Activated CD4-positive, alpha-beta memory T cell treated with anti-CD3 and anti-CD28 coated beads for 36 hours (primary cell): ENCODE data around the gene NCKAP1. TPM values are rescaled to one million over a fixed set of nuclear protein-coding genes. Genes with fewer than 3 reads are reported as not detected.
"Not testable (repeated sequence)": the region's sequence is repeated elsewhere in the genome, so short reads cannot be mapped to it uniquely, and the experiment has no call there.

ENCODE experiments used
- CTCF ChIA-PET: fragments of 350-600 bp; sonication (Branson Sonifier 250); formaldehyde crosslinking; loops from one replicate; lab custom pipeline; 2021; ENCODE audit warnings: antibody characterized with exemption, inconsistent platforms; lab: Charles Lee
- POLR2A ChIA-PET: fragments of 350-600 bp; sonication (Branson Sonifier 250); formaldehyde crosslinking; loops from one replicate; lab custom pipeline; 2021; ENCODE audit warnings: antibody characterized with exemption; lab: Charles Lee
- DNase-seq: peaks from one replicate; pipeline ENCODE4 v3.0.0-alpha.2; 2020
- H3K27ac Mint-ChIP-seq: one replicate; pipeline ENCODE4 v1.8.0; 2021; ENCODE audit warnings: mixed read lengths
- H3K27me3 Mint-ChIP-seq: one replicate; pipeline ENCODE4 v1.8.0; 2021; ENCODE audit warnings: mixed read lengths
- H3K36me3 Mint-ChIP-seq: one replicate; pipeline ENCODE4 v1.8.0; 2021; ENCODE audit warnings: mixed read lengths
- H3K4me1 Mint-ChIP-seq: one replicate; pipeline ENCODE4 v1.8.0; 2021; ENCODE audit warnings: low read depth, mixed read lengths
- H3K4me3 Mint-ChIP-seq: one replicate; pipeline ENCODE4 v1.8.0; 2021; ENCODE audit warnings: mild to moderate bottlenecking, mixed read lengths
- H3K9me3 Mint-ChIP-seq: one replicate; pipeline ENCODE4 v1.8.0; 2021; ENCODE audit warnings: mixed read lengths
- intact Hi-C: fragments of 100-400 bp; cut with micrococcal nuclease; formaldehyde crosslinking; loops from one replicate; pipeline ENCODE4 v1.15.1; 2023
- total RNA-seq, 2 experiments: library from RNA; stranded (reverse); gene quantifications; one replicate each; pipeline ENCODE4 v1.2.3, GENCODE V29; 2021

Gene NCKAP1
- total RNA-seq, 2 experiments from 2014 or later: 18.8 to 21.7 TPM

GRCh38 chr2:183060571-183061231 is 22.4 kb upstream of the NCKAP1 start:
- POLR2A ChIA-PET: no interaction called here
- H3K36me3 Mint-ChIP-seq: no peaks in the 10 kb centered on the region
- H3K27ac Mint-ChIP-seq: no peak overlapping the region
- no peak overlapping the region for H3K4me3 Mint-ChIP-seq
- H3K9me3 Mint-ChIP-seq: no peaks in the 10 kb centered on the region
- peaks cover 21% of the 10 kb centered on the region for H3K27me3 Mint-ChIP-seq
- no peak for DNase-seq
- intact Hi-C loops: no loop called here
- CTCF ChIA-PET: no interaction called here
- H3K4me1 Mint-ChIP-seq: peaks cover 7% of the 10 kb centered on the region

GRCh38 chr2:183059561-183059960 is 21.3 kb upstream of the NCKAP1 start:
- Mint-ChIP-seq H3K9me3 (no peaks in the 10 kb centered on the region), H3K27ac (no peak overlapping the region), H3K4me3 (no peak overlapping the region), H3K4me1 (peaks cover 7% of the 10 kb centered on the region), H3K27me3 (peaks cover 21% of the 10 kb centered on the region), H3K36me3 (no peaks in the 10 kb centered on the region)
- no peak for DNase-seq
- ChIA-PET CTCF (interaction anchor here (0.8 to 1.2 kb wide), 2 partner anchors 10 to 12 kb away, joined by 3 read pairs; no protein-coding TSS in a partner anchor), POLR2A (interaction anchor here (0.6 kb wide), 1 partner anchor 11 kb away, joined by 3 read pairs; no protein-coding TSS in a partner anchor)
- intact Hi-C loops: no loop called here

- Mint-ChIP-seq H3K27me3 (peaks cover 24% of the 10 kb centered on the region), H3K9me3 (no peaks in the 10 kb centered on the region), H3K36me3 (no peaks in the 10 kb centered on the region), H3K4me3 (no peak overlapping the region), H3K4me1 (peaks cover 7% of the 10 kb centered on the region), H3K27ac (no peak overlapping the region)
- CTCF ChIA-PET: no interaction called here
- DNase-seq: no peak
- POLR2A ChIA-PET: no interaction called here
- intact Hi-C loops: no loop called here
Observed at GRCh38 chr2:183057333-183057985, 19.2 kb upstream of the NCKAP1 start.

GRCh38 chr2:183049420-183049819 is 11.2 kb upstream of the NCKAP1 start:
- no peak overlapping the region for H3K4me3 Mint-ChIP-seq

GRCh38 chr2:183047486-183048125 is 9.3 kb upstream of the NCKAP1 start:
- H3K27ac Mint-ChIP-seq, POLR2A ChIA-PET, DNase-seq, H3K4me3 Mint-ChIP-seq, H3K4me1 Mint-ChIP-seq, H3K36me3 Mint-ChIP-seq, intact Hi-C loops, H3K9me3 Mint-ChIP-seq, CTCF ChIA-PET: not testable (repeated sequence)
- H3K27me3 Mint-ChIP-seq: peaks cover 33% of the 10 kb centered on the region

More at GRCh38 chr2:183049420-183049819, 11.2 kb upstream of the NCKAP1 start:
- intact Hi-C loops: no loop called here
- no peak for DNase-seq
- Mint-ChIP-seq H3K27ac (no peak overlapping the region), H3K9me3 (no peaks in the 10 kb centered on the region), H3K36me3 (no peaks in the 10 kb centered on the region), H3K4me1 (no peaks in the 10 kb centered on the region), H3K27me3 (peaks cover 30% of the 10 kb centered on the region)
- ChIA-PET CTCF (interaction anchor here (0.7 kb wide), 1 partner anchor 25 kb away, joined by 3 read pairs; no protein-coding TSS in a partner anchor), POLR2A (no interaction called here)

- DNase-seq, H3K4me3 Mint-ChIP-seq, H3K4me1 Mint-ChIP-seq, CTCF ChIA-PET, H3K9me3 Mint-ChIP-seq, POLR2A ChIA-PET, H3K36me3 Mint-ChIP-seq, H3K27ac Mint-ChIP-seq, intact Hi-C loops: not testable (repeated sequence)
- peaks cover 40% of the 10 kb centered on the region for H3K27me3 Mint-ChIP-seq
Observed at GRCh38 chr2:183043580-183043979, 5.3 kb upstream of the NCKAP1 start.

- ChIA-PET POLR2A (no interaction called here), CTCF (no interaction called here)
- intact Hi-C loops: no loop called here
- H3K27ac Mint-ChIP-seq: no peak overlapping the region
- H3K36me3 Mint-ChIP-seq: no peaks in the 10 kb centered on the region
- peaks cover 21% of the 10 kb centered on the region for H3K4me1 Mint-ChIP-seq
- no peak for DNase-seq
- no peaks in the 10 kb centered on the region for H3K9me3 Mint-ChIP-seq
- peaks cover 44% of the 10 kb centered on the region for H3K27me3 Mint-ChIP-seq
- H3K4me3 Mint-ChIP-seq: no peak overlapping the region
Observed at GRCh38 chr2:183040604-183041003, 2.3 kb upstream of the NCKAP1 start.

GRCh38 chr2:183037553-183038340 is 510 bp downstream of the NCKAP1 start:
- peak; percentile 58 for DNase-seq

GRCh38 chr2:183037074-183037552 is 1.1 kb downstream of the NCKAP1 start:
- peaks cover 28% of the 10 kb centered on the region for H3K4me1 Mint-ChIP-seq
- ChIA-PET CTCF (interaction anchor here (1.1 kb wide), 1 partner anchor 88 kb away, joined by 3 read pairs; no protein-coding TSS in a partner anchor), POLR2A (no interaction called here)
- H3K4me3 Mint-ChIP-seq: peak overlapping the region; percentile 77
- peak overlapping the region; percentile 51 for H3K27ac Mint-ChIP-seq
- no peak for DNase-seq
- H3K9me3 Mint-ChIP-seq: no peaks in the 10 kb centered on the region
- peaks cover 30% of the 10 kb centered on the region for H3K27me3 Mint-ChIP-seq
- no peaks in the 10 kb centered on the region for H3K36me3 Mint-ChIP-seq
- intact Hi-C loops: loop anchor here (5.0 kb wide), 1 partner anchor 85 kb away; no protein-coding TSS in a partner anchor

More at GRCh38 chr2:183037553-183038340, 510 bp downstream of the NCKAP1 start:
- intact Hi-C loops: loop anchor here (1.0 to 5.0 kb wide), 4 partner anchors 41 to 321 kb away; partner anchors contain the start of genes DNAJC10, DUSP19 and NUP35
- peak overlapping the region; percentile 78 for H3K4me3 Mint-ChIP-seq
- CTCF ChIA-PET: interaction anchor here (0.6 to 1.1 kb wide), 2 partner anchors 87 to 366 kb away, joined by 3 read pairs; no protein-coding TSS in a partner anchor
- peaks cover 35% of the 10 kb centered on the region for H3K27me3 Mint-ChIP-seq
- H3K36me3 Mint-ChIP-seq: no peaks in the 10 kb centered on the region
- peaks cover 28% of the 10 kb centered on the region for H3K4me1 Mint-ChIP-seq
- peak overlapping the region; percentile 51 for H3K27ac Mint-ChIP-seq
- no peaks in the 10 kb centered on the region for H3K9me3 Mint-ChIP-seq
- POLR2A ChIA-PET: no interaction called here

- H3K27me3 Mint-ChIP-seq: peaks cover 33% of the 10 kb centered on the region
- H3K4me3 Mint-ChIP-seq: peak overlapping the region; percentile 77
- no peaks in the 10 kb centered on the region for H3K9me3 Mint-ChIP-seq
- peaks cover 28% of the 10 kb centered on the region for H3K4me1 Mint-ChIP-seq
- CTCF ChIA-PET: no interaction called here
- DNase-seq: no peak
- no peak overlapping the region for H3K27ac Mint-ChIP-seq
- POLR2A ChIA-PET: no interaction called here
- intact Hi-C loops: loop anchor here (5.0 kb wide), 1 partner anchor 84 kb away; no protein-coding TSS in a partner anchor
- no peaks in the 10 kb centered on the region for H3K36me3 Mint-ChIP-seq
Observed at GRCh38 chr2:183035954-183036669, 2.1 kb downstream of the NCKAP1 start.
